NT2/D1 (cell line): Measurements from ENCODE around the gene CD55.

ENCODE experiments used
- DNase-seq: peaks from one replicate; pipeline ENCODE4 v3.0.0-alpha.2; 2011; ENCODE audit warnings: low read depth, low spot score
- H3K27me3 ChIP-seq: 2 replicates; pipeline ENCODE4 v1.6.0; 2011; ENCODE audit warnings: mild to moderate bottlenecking; ENCODE audit not compliant: insufficient read length, insufficient read depth
- H3K36me3 ChIP-seq: 2 replicates; pipeline ENCODE4 v1.6.1; 2011; ENCODE audit warnings: mild to moderate bottlenecking, low read length, mixed read lengths; ENCODE audit not compliant: insufficient read depth, insufficient read length
- H3K4me1 ChIP-seq: 2 replicates; pipeline ENCODE4 v1.5.1; 2011; ENCODE audit not compliant: insufficient read depth, insufficient read length
- H3K4me3 ChIP-seq: 2 replicates; pipeline ENCODE4 v1.5.1; 2011; ENCODE audit warnings: low read depth; ENCODE audit not compliant: insufficient read length
- H3K9ac ChIP-seq: 2 replicates; pipeline ENCODE4 v1.6.0; 2011; ENCODE audit warnings: low read depth; ENCODE audit not compliant: insufficient read length
- H3K9me3 ChIP-seq: 2 replicates; pipeline ENCODE4 v1.5.1; 2011; ENCODE audit warnings: mild to moderate bottlenecking, low read length; ENCODE audit not compliant: insufficient read depth
- SUZ12 ChIP-seq: IDR thresholded peaks from 2 replicates; pipeline ENCODE4 v1.6.1; 2011; ENCODE audit not compliant: insufficient read length, insufficient read depth; ENCODE audit errors: extremely low read depth
- YY1 ChIP-seq: IDR thresholded peaks from 2 replicates; pipeline ENCODE4 v1.6.1; 2011; ENCODE audit not compliant: insufficient read length, insufficient read depth
- ZNF274 ChIP-seq: IDR thresholded peaks from 2 replicates; pipeline ENCODE4 v1.6.1; 2011; ENCODE audit warnings: mild to moderate bottlenecking, low read depth, low read length

The CD55 gene

DNA sequence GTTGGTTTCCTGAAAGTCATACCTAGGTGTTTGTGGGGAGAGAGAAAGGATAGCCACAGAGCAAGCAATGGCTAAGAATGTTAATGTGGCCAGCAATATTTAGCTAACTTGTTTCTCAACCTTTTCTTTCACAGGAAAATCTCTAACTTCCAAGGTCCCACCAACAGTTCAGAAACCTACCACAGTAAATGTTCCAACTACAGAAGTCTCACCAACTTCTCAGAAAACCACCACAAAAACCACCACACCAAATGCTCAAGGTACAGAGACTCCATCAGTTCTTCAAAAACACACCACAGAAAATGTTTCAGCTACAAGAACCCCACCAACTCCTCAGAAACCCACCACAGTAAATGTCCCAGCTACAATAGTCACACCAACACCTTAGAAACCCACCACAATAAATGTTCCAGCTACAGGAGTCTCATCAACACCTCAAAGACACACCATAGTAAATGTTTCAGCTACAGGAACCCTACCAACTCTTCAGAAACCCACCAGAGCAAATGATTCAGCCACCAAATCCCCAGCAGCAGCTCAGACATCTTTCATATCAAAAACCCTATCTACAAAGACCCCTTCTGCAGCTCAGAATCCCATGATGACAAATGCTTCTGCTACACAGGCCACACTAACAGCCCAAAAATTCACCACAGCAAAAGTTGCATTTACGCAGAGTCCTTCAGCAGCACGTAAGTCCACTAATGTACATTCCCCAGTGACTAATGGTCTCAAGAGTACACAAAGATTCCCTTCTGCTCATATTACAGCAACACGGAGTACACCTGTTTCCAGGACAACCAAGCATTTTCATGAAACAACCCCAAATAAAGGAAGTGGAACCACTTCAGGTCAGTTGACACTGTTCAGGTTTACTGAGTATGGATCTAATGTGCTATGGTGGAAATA is 15.3 kb downstream of the CD55 start:
- no peak overlapping the region for H3K9ac ChIP-seq
- DNase-seq = no peak
- H3K27me3 ChIP-seq = no peaks in the 10 kb centered on the region
- TF ChIP-seq ZNF274 (no peak), YY1 (no peak), SUZ12 (no peak)
- H3K9me3 ChIP-seq = peaks cover 19% of the 10 kb centered on the region
- H3K36me3 ChIP-seq = peaks cover 41% of the 10 kb centered on the region
- H3K4me1 ChIP-seq = no peaks in the 10 kb centered on the region
- H3K4me3 ChIP-seq = no peak overlapping the region

DNA sequence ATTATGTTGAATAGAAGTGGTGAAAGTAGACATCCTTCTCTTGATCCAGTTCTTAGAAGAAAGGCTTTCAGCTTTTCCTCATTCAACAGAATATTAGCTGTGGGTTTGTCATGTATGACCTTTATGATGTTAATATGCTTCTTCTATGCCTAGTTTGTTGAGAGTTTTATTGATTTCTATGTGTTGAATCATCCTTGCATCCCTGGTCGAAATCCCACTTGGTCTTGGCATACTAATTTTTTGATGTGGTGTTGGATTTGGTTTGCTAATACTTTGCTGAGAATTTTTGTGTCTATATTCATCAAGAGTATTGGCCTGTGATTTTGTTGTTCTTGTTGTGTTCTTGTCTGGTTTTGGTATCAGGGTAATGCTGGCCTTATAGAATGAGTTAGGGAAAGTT is 20.9 kb downstream of the CD55 start:
- no peaks in the 10 kb centered on the region for H3K9me3 ChIP-seq
- no peak overlapping the region for H3K9ac ChIP-seq
- peaks cover 7% of the 10 kb centered on the region for H3K4me1 ChIP-seq
- H3K4me3 ChIP-seq = no peak overlapping the region
- no peak for TF ChIP-seq YY1
- TF ChIP-seq SUZ12 = no peak
- TF ChIP-seq ZNF274 = no peak
- no peak for DNase-seq
- peaks cover 27% of the 10 kb centered on the region for H3K36me3 ChIP-seq
- H3K27me3 ChIP-seq = no peaks in the 10 kb centered on the region

DNA sequence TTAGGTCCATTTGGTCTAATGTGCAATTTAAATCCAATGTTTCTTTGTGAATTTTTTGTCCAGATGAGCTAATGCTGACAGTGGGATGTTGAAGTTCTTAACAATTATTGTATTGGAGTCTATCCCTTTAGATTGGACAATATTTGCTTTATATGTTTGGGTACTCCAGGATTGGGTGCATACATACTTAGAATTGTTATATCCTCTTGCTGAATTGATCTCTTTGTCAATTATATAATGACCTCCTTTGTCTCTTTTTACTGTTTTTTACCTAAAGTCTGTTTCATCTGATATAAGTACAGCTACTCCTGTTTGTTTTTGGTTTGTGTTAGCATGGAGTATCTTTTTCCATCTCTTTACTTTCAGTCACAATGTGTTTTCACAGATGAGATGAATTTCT is 22.2 kb downstream of the CD55 start:
- Histone ChIP-seq H3K36me3 (peaks cover 21% of the 10 kb centered on the region), H3K9me3 (no peaks in the 10 kb centered on the region), H3K4me1 (peaks cover 7% of the 10 kb centered on the region), H3K4me3 (no peak overlapping the region), H3K9ac (no peak overlapping the region), H3K27me3 (no peaks in the 10 kb centered on the region)
- no peak for TF ChIP-seq SUZ12
- no peak for TF ChIP-seq ZNF274
- no peak for TF ChIP-seq YY1
- DNase-seq = no peak

DNA sequence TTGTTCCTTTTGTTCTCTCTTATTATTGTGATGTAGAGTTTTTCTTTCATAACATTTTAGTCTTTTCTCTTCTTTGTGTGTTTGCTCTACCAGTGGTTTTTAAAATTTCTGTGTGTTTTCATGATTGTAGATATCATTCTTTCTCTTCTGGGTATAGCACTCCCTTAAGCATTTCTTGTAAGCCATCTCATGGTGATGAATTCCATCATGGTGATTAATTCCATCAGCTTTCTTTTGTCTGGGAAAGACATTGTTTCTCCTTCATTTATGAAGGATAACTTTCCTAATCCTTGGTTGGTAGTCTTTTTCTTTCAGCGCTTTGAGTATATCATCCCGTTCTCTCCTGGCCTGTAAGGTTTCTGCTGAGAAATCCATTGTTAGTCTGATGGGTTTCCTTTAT is 22.7 kb downstream of the CD55 start:
- no peak overlapping the region for H3K9ac ChIP-seq
- DNase-seq = no peak
- H3K4me3 ChIP-seq = no peak overlapping the region
- H3K4me1 ChIP-seq = peaks cover 7% of the 10 kb centered on the region
- no peak for TF ChIP-seq ZNF274
- no peak for TF ChIP-seq YY1
- H3K9me3 ChIP-seq = no peaks in the 10 kb centered on the region
- peaks cover 20% of the 10 kb centered on the region for H3K36me3 ChIP-seq
- H3K27me3 ChIP-seq = no peaks in the 10 kb centered on the region

DNA sequence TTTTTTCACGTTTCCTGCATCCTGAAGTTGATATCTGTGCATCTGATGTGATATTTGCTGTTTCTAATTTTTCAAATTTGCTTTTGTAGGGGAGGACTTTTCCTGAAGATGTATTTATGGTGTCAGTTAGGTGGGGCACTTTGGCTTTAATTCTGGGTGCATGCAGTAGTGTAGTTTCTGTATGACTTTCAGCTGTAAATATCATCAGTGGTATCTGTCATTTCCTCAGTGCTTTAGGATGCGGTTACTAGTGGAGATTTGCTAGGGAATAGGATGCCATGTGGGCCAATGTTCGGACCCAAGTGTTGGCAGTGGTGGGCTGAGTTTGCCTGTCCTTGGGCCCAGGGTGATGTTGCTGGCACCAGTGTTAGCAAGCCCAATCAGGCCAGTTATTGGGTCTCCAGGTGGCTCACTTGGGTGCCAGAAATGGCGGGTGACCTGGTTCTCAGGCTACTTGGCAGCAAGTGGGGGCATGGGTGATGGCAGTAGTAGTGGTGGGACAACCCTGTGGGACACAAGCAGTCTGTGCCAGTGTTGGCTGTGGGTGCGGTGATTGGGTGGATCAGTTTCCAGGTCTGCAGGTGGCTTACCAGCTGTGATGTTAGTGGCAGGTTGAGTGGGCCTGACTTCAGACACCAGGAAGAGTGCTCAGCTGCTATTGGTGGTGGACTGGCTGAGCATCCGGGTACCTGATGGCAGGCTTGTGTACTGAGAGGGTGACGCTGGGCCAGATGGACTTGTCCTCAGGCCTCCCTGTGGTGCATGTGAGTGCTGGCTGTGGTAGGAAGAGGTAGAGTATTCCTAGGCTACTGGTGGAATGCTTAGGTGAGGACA is 24.4 kb downstream of the CD55 start:
- TF ChIP-seq SUZ12 (no peak), YY1 (no peak)
- Histone ChIP-seq H3K4me3 (no peak overlapping the region), H3K9me3 (no peaks in the 10 kb centered on the region), H3K4me1 (peaks cover 7% of the 10 kb centered on the region), H3K9ac (no peak overlapping the region), H3K36me3 (peaks cover 9% of the 10 kb centered on the region), H3K27me3 (no peaks in the 10 kb centered on the region)
- DNase-seq = no peak

DNA sequence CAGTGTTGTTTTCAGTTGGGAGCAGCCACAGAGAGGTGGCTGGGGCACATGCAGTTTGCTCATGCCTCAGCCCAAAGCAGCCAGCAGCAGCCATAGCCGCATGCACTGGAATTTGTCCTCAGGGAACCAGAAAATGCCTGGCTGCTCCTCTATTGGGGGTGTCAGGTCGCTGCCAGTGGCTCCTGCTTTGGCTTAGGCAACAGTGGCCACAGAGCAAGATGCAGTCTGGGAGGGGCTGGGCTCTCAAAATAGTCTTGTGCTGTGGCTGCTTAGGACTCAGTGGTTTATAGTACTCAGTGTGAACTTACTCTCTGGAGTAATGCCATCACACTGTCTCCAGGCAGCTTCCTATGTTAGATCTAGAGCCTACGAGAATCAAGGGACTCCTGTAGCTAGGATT is 25.0 kb downstream of the CD55 start:
- Histone ChIP-seq H3K4me3 (no peak overlapping the region), H3K9ac (no peak overlapping the region), H3K4me1 (peaks cover 7% of the 10 kb centered on the region), H3K9me3 (no peaks in the 10 kb centered on the region), H3K27me3 (no peaks in the 10 kb centered on the region), H3K36me3 (peaks cover 9% of the 10 kb centered on the region)
- peak; percentile 3 for DNase-seq
- TF ChIP-seq YY1 (no peak), SUZ12 (no peak), ZNF274 (no peak)

DNA sequence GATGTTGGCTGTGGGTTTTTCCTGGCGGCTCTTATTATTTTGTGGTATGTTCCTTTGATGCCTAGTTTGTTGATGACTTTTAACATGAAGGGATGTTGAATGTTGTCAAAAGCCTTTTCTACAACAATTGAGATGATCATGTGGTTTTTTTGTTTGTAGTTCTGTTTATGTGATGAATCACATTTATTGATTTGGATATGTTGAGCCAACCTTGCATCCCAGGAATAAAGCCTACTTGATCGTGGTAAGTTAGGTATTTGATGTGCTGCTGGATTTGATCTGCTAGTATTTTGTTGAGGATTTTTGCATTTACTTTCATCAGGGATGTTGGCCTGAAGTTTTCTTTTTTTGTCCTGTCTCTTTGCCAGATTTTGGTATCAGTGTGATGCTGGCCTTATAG is 28.5 kb downstream of the CD55 start:
- Histone ChIP-seq H3K9ac (no peak overlapping the region), H3K27me3 (no peaks in the 10 kb centered on the region), H3K4me1 (peaks cover 7% of the 10 kb centered on the region), H3K9me3 (no peaks in the 10 kb centered on the region), H3K36me3 (peaks cover 9% of the 10 kb centered on the region), H3K4me3 (no peak overlapping the region)
- DNase-seq = no peak
- TF ChIP-seq YY1 = no peak
- TF ChIP-seq ZNF274 = no peak
- TF ChIP-seq SUZ12 = no peak
